Neural cell (in vitro differentiated cells): Measurements from ENCODE around the gene NDUFB1. TPM values are rescaled to one million over a fixed set of nuclear protein-coding genes. Genes with fewer than 3 reads are reported as not detected.

Experiments
- H2AFZ ChIP-seq: fragments of 200-600, 300-800 bp; sonication (generic), shearing (Covaris generic); 2 replicates; pipeline ENCODE4 v1.6.0; 2014; ENCODE audit warnings: low read depth, mild to moderate bottlenecking, antibody characterized with exemption, low read length, moderate library complexity
- H3F3A ChIP-seq: fragments of 200-600 bp; shearing (Covaris generic); 2 replicates; pipeline ENCODE4 v1.6.1; 2016; ENCODE audit warnings: mild to moderate bottlenecking, moderate library complexity, mixed read lengths, antibody characterized with exemption, low read length; ENCODE audit not compliant: insufficient read depth, poor library complexity, severe bottlenecking
- H3K27ac ChIP-seq: fragments of 200-600, 300-800 bp; sonication (generic), shearing (Covaris generic); 2 replicates; pipeline ENCODE4 v1.5.1; 2014; ENCODE audit warnings: mild to moderate bottlenecking, low read length, moderate library complexity
- H3K27me3 ChIP-seq: fragments of 300-800, 200-600 bp; sonication (generic), shearing (Covaris generic); 2 replicates; pipeline ENCODE4 v1.6.0; 2014; ENCODE audit warnings: mild to moderate bottlenecking, low read depth, low read length, moderate library complexity; ENCODE audit not compliant: insufficient read depth
- H3K36me3 ChIP-seq: fragments of 300-800, 200-600 bp; sonication (generic), shearing (Covaris generic); 2 replicates; pipeline ENCODE4 v1.5.1; 2014; ENCODE audit warnings: mild to moderate bottlenecking, antibody characterized with exemption, low read length, moderate library complexity; ENCODE audit not compliant: insufficient read depth
- H3K4me2 ChIP-seq: fragments of 300-800, 200-600 bp; sonication (generic), shearing (Covaris generic); 2 replicates; pipeline ENCODE4 v1.6.0; 2014; ENCODE audit warnings: mild to moderate bottlenecking, low read length
- H3K4me3 ChIP-seq: fragments of 300-800, 200-600 bp; sonication (generic), shearing (Covaris generic); 2 replicates; pipeline ENCODE4 v1.5.1; 2014; ENCODE audit warnings: mild to moderate bottlenecking, low read length, moderate library complexity
- H3K79me2 ChIP-seq: fragments of 200-600 bp; shearing (Covaris generic); replicated peaks from 2 replicates; pipeline ENCODE4 v1.6.0; 2014; ENCODE audit warnings: mild to moderate bottlenecking, low read length, moderate library complexity; ENCODE audit not compliant: insufficient read depth
- H3K9ac ChIP-seq: fragments of 300-800, 200-600 bp; sonication (generic), shearing (Covaris generic); 2 replicates; pipeline ENCODE4 v1.6.1; 2016; ENCODE audit warnings: mild to moderate bottlenecking, low read length, mixed read lengths
- H3K9me2 ChIP-seq: fragments of 200-600 bp; shearing (Covaris generic); 2 replicates; pipeline ENCODE4 v1.6.1; 2016; ENCODE audit warnings: mild to moderate bottlenecking, low read length, mixed read lengths; ENCODE audit not compliant: insufficient read depth
- H3K9me3 ChIP-seq: fragments of 200-600, 300-800 bp; sonication (generic), shearing (Covaris generic); 2 replicates; pipeline ENCODE4 v1.6.1; 2016; ENCODE audit warnings: mild to moderate bottlenecking, mixed run types, low read length, moderate library complexity, mixed read lengths
- H4K20me1 ChIP-seq: fragments of 200-600 bp; shearing (Covaris generic); 2 replicates; pipeline ENCODE4 v1.6.1; 2016; ENCODE audit warnings: mild to moderate bottlenecking, mixed run types; ENCODE audit not compliant: insufficient read depth
- EP300 ChIP-seq: fragments of 450-650 bp; conservative IDR thresholded peaks from 2 replicates; pipeline ENCODE4 v1.6.1; 2014; ENCODE audit warnings: antibody characterized with exemption, mild to moderate bottlenecking, moderate library complexity; ENCODE audit not compliant: poor library complexity, severe bottlenecking
- EZH2 ChIP-seq: fragments of 200-600, 300-800 bp; shearing (Covaris generic), sonication (generic); IDR thresholded peaks from 2 replicates; pipeline ENCODE4 v1.6.1; 2014; ENCODE audit warnings: antibody characterized with exemption, low read length, borderline replicate concordance, mild to moderate bottlenecking; ENCODE audit not compliant: insufficient read depth, poor library complexity, severe bottlenecking
- MXI1 ChIP-seq: fragments of 450-650 bp; conservative IDR thresholded peaks from 2 replicates; pipeline ENCODE4 v1.6.1; 2014; ENCODE audit warnings: antibody characterized with exemption, mild to moderate bottlenecking; ENCODE audit not compliant: poor library complexity, severe bottlenecking
- POLR2AphosphoS5 ChIP-seq: IDR thresholded peaks from 2 replicates; pipeline ENCODE4 v1.6.1; 2012
- RAD21 ChIP-seq: fragments of 450-650 bp; conservative IDR thresholded peaks from 2 replicates; pipeline ENCODE4 v1.6.1; 2014; ENCODE audit warnings: antibody characterized with exemption, mild to moderate bottlenecking, moderate library complexity
- SMC3 ChIP-seq: fragments of 450-650 bp; conservative IDR thresholded peaks from 2 replicates; pipeline ENCODE4 v1.6.1; 2014; ENCODE audit warnings: antibody characterized with exemption, mild to moderate bottlenecking, moderate library complexity; ENCODE audit not compliant: poor library complexity
- TAF1 ChIP-seq: IDR thresholded peaks from 2 replicates; pipeline ENCODE4 v1.6.1; 2012; ENCODE audit warnings: low read depth
- polyA plus RNA-seq: library from polyadenylated mRNA; depleted of rRNA; stranded (reverse); fragments of >200 nt; gene quantifications from 2 replicates; pipeline ENCODE4 v1.2.3, GENCODE V29; 2014
- TF ChIP-seq, protein P1 (sequence below): fragments of 450-650 bp; IDR thresholded peaks from 2 replicates; pipeline ENCODE4 v1.5.1; 2014; ENCODE audit warnings: antibody characterized with exemption, mild to moderate bottlenecking, moderate library complexity; ENCODE audit not compliant: poor library complexity, severe bottlenecking
- TF ChIP-seq, protein P2 (sequence below): IDR thresholded peaks from 2 replicates; pipeline ENCODE4 v1.6.1; 2012; ENCODE audit warnings: borderline replicate concordance

NDUFB1 gene
- polyA plus RNA-seq, 1 donor from 2014 or later = 1,224 TPM

DNA sequence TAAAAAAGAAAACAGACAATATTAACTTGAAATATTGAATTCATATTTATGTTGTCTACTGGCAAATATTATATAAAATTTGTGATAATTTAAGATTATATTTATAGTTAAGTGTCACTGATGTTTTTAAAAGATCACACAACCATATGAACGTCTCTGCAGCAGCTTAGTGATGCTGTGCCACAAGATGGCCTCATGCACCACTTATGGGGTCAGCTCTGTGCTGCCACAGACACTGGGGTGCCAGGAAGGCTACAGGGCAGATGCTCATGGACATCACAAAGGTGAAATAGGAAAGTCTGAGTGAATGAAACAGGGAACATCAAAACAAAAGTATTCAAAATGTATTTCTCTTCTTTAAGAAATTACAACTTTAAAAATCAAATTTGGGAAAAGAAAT is 28.2 kb downstream of the NDUFB1 start:
- Histone ChIP-seq H3F3A (no peaks in the 10 kb centered on the region), H3K9ac (no peak overlapping the region), H3K27me3 (no peaks in the 10 kb centered on the region), H3K27ac (no peak overlapping the region), H3K9me2 (no peaks in the 10 kb centered on the region), H4K20me1 (no peaks in the 10 kb centered on the region), H3K79me2 (peaks cover 7% of the 10 kb centered on the region), H2AFZ (no peak overlapping the region), H3K4me3 (no peak overlapping the region), H3K9me3 (no peaks in the 10 kb centered on the region), H3K36me3 (no peaks in the 10 kb centered on the region), H3K4me2 (no peak overlapping the region)
- no peak for TF ChIP-seq POLR2AphosphoS5
- TF ChIP-seq MXI1 = no peak
- TF ChIP-seq, protein P1, sequence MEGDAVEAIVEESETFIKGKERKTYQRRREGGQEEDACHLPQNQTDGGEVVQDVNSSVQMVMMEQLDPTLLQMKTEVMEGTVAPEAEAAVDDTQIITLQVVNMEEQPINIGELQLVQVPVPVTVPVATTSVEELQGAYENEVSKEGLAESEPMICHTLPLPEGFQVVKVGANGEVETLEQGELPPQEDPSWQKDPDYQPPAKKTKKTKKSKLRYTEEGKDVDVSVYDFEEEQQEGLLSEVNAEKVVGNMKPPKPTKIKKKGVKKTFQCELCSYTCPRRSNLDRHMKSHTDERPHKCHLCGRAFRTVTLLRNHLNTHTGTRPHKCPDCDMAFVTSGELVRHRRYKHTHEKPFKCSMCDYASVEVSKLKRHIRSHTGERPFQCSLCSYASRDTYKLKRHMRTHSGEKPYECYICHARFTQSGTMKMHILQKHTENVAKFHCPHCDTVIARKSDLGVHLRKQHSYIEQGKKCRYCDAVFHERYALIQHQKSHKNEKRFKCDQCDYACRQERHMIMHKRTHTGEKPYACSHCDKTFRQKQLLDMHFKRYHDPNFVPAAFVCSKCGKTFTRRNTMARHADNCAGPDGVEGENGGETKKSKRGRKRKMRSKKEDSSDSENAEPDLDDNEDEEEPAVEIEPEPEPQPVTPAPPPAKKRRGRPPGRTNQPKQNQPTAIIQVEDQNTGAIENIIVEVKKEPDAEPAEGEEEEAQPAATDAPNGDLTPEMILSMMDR = no peak
- TF ChIP-seq SMC3 = peak; percentile 29
- TF ChIP-seq RAD21 = peak; percentile 27

DNA sequence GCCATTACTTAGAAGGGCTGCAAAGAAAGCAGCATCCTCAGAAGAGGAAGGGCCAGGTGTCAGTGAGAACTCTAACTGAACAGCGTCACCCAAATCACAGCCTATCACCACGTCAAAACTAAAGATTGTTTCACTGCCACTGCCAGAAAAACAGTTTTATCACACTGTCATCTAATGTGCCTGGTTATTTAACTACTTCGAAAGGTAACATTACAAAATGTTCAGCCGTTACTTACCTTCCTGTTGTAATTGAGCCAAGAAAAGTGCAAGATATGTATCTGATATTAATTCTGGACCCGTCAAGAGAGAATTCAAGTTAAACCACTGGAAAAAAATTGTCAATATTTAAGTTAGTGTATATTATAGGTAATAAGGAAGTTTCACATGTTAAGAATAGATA is 33.0 kb downstream of the NDUFB1 start:
- H2AFZ ChIP-seq = no peak overlapping the region
- no peak overlapping the region for H3K9ac ChIP-seq
- no peaks in the 10 kb centered on the region for H3K36me3 ChIP-seq

More for the DNA sequence above, 33.0 kb downstream of the NDUFB1 start:
- Histone ChIP-seq H3K27me3 (no peaks in the 10 kb centered on the region), H4K20me1 (no peaks in the 10 kb centered on the region), H3K4me2 (no peak overlapping the region), H3K4me3 (no peak overlapping the region), H3K79me2 (no peaks in the 10 kb centered on the region), H3F3A (no peaks in the 10 kb centered on the region), H3K9me3 (no peaks in the 10 kb centered on the region), H3K9me2 (no peaks in the 10 kb centered on the region), H3K27ac (no peak overlapping the region)
- no peak for TF ChIP-seq EP300
- no peak for TF ChIP-seq SMC3
- TF ChIP-seq, protein P1 = no peak
- no peak for TF ChIP-seq EZH2
- TF ChIP-seq TAF1 = no peak
- TF ChIP-seq MXI1 = no peak
- TF ChIP-seq, protein P2, sequence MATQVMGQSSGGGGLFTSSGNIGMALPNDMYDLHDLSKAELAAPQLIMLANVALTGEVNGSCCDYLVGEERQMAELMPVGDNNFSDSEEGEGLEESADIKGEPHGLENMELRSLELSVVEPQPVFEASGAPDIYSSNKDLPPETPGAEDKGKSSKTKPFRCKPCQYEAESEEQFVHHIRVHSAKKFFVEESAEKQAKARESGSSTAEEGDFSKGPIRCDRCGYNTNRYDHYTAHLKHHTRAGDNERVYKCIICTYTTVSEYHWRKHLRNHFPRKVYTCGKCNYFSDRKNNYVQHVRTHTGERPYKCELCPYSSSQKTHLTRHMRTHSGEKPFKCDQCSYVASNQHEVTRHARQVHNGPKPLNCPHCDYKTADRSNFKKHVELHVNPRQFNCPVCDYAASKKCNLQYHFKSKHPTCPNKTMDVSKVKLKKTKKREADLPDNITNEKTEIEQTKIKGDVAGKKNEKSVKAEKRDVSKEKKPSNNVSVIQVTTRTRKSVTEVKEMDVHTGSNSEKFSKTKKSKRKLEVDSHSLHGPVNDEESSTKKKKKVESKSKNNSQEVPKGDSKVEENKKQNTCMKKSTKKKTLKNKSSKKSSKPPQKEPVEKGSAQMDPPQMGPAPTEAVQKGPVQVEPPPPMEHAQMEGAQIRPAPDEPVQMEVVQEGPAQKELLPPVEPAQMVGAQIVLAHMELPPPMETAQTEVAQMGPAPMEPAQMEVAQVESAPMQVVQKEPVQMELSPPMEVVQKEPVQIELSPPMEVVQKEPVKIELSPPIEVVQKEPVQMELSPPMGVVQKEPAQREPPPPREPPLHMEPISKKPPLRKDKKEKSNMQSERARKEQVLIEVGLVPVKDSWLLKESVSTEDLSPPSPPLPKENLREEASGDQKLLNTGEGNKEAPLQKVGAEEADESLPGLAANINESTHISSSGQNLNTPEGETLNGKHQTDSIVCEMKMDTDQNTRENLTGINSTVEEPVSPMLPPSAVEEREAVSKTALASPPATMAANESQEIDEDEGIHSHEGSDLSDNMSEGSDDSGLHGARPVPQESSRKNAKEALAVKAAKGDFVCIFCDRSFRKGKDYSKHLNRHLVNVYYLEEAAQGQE = no peak
- no peak for TF ChIP-seq POLR2AphosphoS5
- no peak for TF ChIP-seq RAD21
